H1 (cell line): ENCODE measurements around the gene MMS22L. TPM values are rescaled to one million over a fixed set of nuclear protein-coding genes. Genes with fewer than 3 reads are reported as not detected.

ENCODE experiments used
- CTCF ChIA-PET: fragments of 300-600 bp; sonication (Branson Sonifier 250); formaldehyde crosslinking; loops from one replicate; lab custom pipeline; 2021; ENCODE audit not compliant: partially characterized antibody; lab: Charles Lee
- POLR2A ChIA-PET: fragments of 300-600 bp; sonication (Branson Sonifier 250); formaldehyde crosslinking; loops from one replicate; lab custom pipeline; 2021; ENCODE audit warnings: inconsistent platforms; ENCODE audit not compliant: partially characterized antibody; lab: Charles Lee
- DNase-seq, 2 experiments: peaks; one replicate each; pipeline versions ENCODE4 v3.0.0 to v3.0.0-alpha.2; 2010 to 2022; ENCODE audit warnings: low spot score in 2 of 2, low read depth in 1 of 2, mixed read lengths in 1 of 2
- FAIRE-seq: peaks from 2 replicates; lab custom pipeline; 2011; peaks lifted over from hg19 to GRCh38; lab: Jason Lieb, UNC
- H2AFZ ChIP-seq: 2 replicates; pipeline ENCODE4 v1.8.1; 2012; ENCODE audit warnings: low read length, inconsistent platforms
- H2AK5ac ChIP-seq: 2 replicates; pipeline ENCODE4 v1.6.1; 2013; ENCODE audit warnings: low read depth, low read length
- H2BK120ac ChIP-seq: replicated peaks from 2 replicates; pipeline ENCODE3; 2013; ENCODE audit warnings: low read depth, low read length, inconsistent platforms
- H2BK12ac ChIP-seq: 2 replicates; pipeline ENCODE4 v1.6.1; 2013; ENCODE audit warnings: low read depth, low read length
- H2BK15ac ChIP-seq: 2 replicates; pipeline ENCODE4 v1.6.1; 2013; ENCODE audit warnings: low read length
- H2BK20ac ChIP-seq: 2 replicates; pipeline ENCODE4 v1.6.1; 2013; ENCODE audit warnings: low read length
- H2BK5ac ChIP-seq: 2 replicates; pipeline ENCODE4 v1.6.1; 2013; ENCODE audit warnings: low read depth, low read length
- H3K14ac ChIP-seq: 2 replicates; pipeline ENCODE4 v1.6.1; 2013; ENCODE audit warnings: inconsistent platforms; ENCODE audit not compliant: insufficient read length
- H3K18ac ChIP-seq: 2 replicates; pipeline ENCODE4 v1.6.1; 2013; ENCODE audit warnings: low read length; ENCODE audit errors: extremely low read depth
- H3K23ac ChIP-seq: 2 replicates; pipeline ENCODE4 v1.6.1; 2013; ENCODE audit warnings: inconsistent platforms; ENCODE audit not compliant: insufficient read length
- H3K23me2 ChIP-seq: 2 replicates; pipeline ENCODE4 v1.6.1; 2013; ENCODE audit warnings: low read depth, low read length
- H3K27ac ChIP-seq: 2 replicates; pipeline ENCODE4 v1.6.1; 2011; ENCODE audit warnings: low read depth, low read length, inconsistent platforms
- H3K27me3 ChIP-seq, 4 experiments: replicated peaks in 1 of 4; 1 replicate in 1 of 4; 2 replicates in 3 of 4; pipeline versions ENCODE4 v1.6.1 to v1.8.1; 2011 to 2013; ENCODE audit warnings: low read length in 3 of 4, mild to moderate bottlenecking in 3 of 4, inconsistent platforms in 2 of 4, mixed read lengths in 2 of 4, moderate library complexity in 1 of 4; ENCODE audit not compliant: control insufficient read depth in 3 of 4, insufficient read depth in 3 of 4; ENCODE audit errors: extremely low read depth in 1 of 4
- H3K36me3 ChIP-seq, 4 experiments: 2 replicates each; pipeline versions ENCODE4 v1.6.1 to v1.8.1; 2011 to 2013; ENCODE audit warnings: mild to moderate bottlenecking in 4 of 4, low read length in 3 of 4, moderate library complexity in 2 of 4, control low read depth in 1 of 4, inconsistent platforms in 1 of 4; ENCODE audit not compliant: insufficient read depth in 4 of 4, control insufficient read depth in 2 of 4
- H3K4ac ChIP-seq: replicated peaks from 2 replicates; pipeline ENCODE3; 2013; ENCODE audit warnings: low read length, low read depth, mixed read lengths, inconsistent platforms; ENCODE audit not compliant: insufficient read length
- H3K4me1 ChIP-seq, 4 experiments: replicated peaks in 1 of 4; 1 replicate in 1 of 4; 2 replicates in 3 of 4; pipeline versions ENCODE4 v1.6.1 to v1.8.1; 2011 to 2013; ENCODE audit warnings: low read length in 3 of 4, inconsistent platforms in 2 of 4, mixed read lengths in 1 of 4; ENCODE audit not compliant: insufficient read depth in 4 of 4, control insufficient read depth in 3 of 4
- H3K4me2 ChIP-seq, 2 experiments: 2 replicates each; pipeline versions ENCODE4 v1.6.1 to v1.8.1; 2011 to 2013; ENCODE audit warnings: low read depth in 2 of 2, low read length in 2 of 2, control low read depth in 1 of 2, inconsistent platforms in 1 of 2, mild to moderate bottlenecking in 1 of 2; ENCODE audit not compliant: insufficient read depth in 1 of 2
- H3K4me3 ChIP-seq, 4 experiments: fragments of 200-600, 300-600 bp in 1 of 4; sonication (generic), shearing (Covaris generic), sonication (Bioruptor Twin) in 1 of 4; 2 replicates each; pipeline versions ENCODE4 v1.5.1 to v1.8.1; 2011 to 2016; ENCODE audit warnings: low read length in 4 of 4, low read depth in 3 of 4, control low read depth in 2 of 4, inconsistent platforms in 2 of 4, mild to moderate bottlenecking in 2 of 4, mixed read lengths in 1 of 4, moderate library complexity in 1 of 4; ENCODE audit not compliant: insufficient read depth in 2 of 4; ENCODE audit errors: extremely low read depth in 1 of 4
- H3K56ac ChIP-seq: replicated peaks from 2 replicates; pipeline ENCODE3; 2013; ENCODE audit warnings: low read depth, mild to moderate bottlenecking, mixed read lengths, low read length, inconsistent platforms; ENCODE audit not compliant: insufficient read length
- H3K79me1 ChIP-seq: 2 replicates; pipeline ENCODE4 v1.6.1; 2013; ENCODE audit warnings: low read depth, low read length, control low read depth
- H3K79me2 ChIP-seq, 2 experiments: 2 replicates each; pipeline versions ENCODE4 v1.6.1 to v1.8.1; 2012 to 2013; ENCODE audit warnings: low read length in 2 of 2, mild to moderate bottlenecking in 2 of 2, inconsistent platforms in 1 of 2; ENCODE audit not compliant: insufficient read depth in 2 of 2, control insufficient read depth in 1 of 2
- H3K9ac ChIP-seq, 4 experiments: replicated peaks in 1 of 4; 1 replicate in 1 of 4; 2 replicates in 3 of 4; pipeline versions ENCODE4 v1.6.1 to v1.8.1; 2011 to 2013; ENCODE audit warnings: low read depth in 3 of 4, low read length in 3 of 4, control low read depth in 2 of 4, mild to moderate bottlenecking in 2 of 4, moderate library complexity in 2 of 4, inconsistent platforms in 1 of 4; ENCODE audit errors: extremely low read depth in 1 of 4
- H3K9me3 ChIP-seq, 2 experiments: 2 replicates each; pipeline versions ENCODE4 v1.6.1 to v1.8.1; 2012 to 2013; ENCODE audit warnings: mild to moderate bottlenecking in 2 of 2, moderate library complexity in 2 of 2, control low read depth in 1 of 2, inconsistent platforms in 1 of 2, low read depth in 1 of 2, low read length in 1 of 2, mixed read lengths in 1 of 2; ENCODE audit not compliant: insufficient read depth in 2 of 2
- H4K20me1 ChIP-seq, 2 experiments: replicated peaks in 1 of 2; 2 replicates each; pipeline versions ENCODE3 to v1.8.1; 2011 to 2013; ENCODE audit warnings: inconsistent platforms in 2 of 2, low read length in 2 of 2, mild to moderate bottlenecking in 1 of 2; ENCODE audit not compliant: insufficient read depth in 2 of 2, control insufficient read depth in 1 of 2
- H4K5ac ChIP-seq: 2 replicates; pipeline ENCODE4 v1.6.1; 2013; ENCODE audit warnings: low read length, low read depth, mixed read lengths, inconsistent platforms; ENCODE audit not compliant: insufficient read length
- H4K8ac ChIP-seq: 2 replicates; pipeline ENCODE4 v1.8.0; 2013; ENCODE audit warnings: mild to moderate bottlenecking, moderate library complexity, low read length, inconsistent platforms; ENCODE audit not compliant: insufficient read depth; ENCODE audit errors: extremely low read depth
- H4K91ac ChIP-seq: replicated peaks from 2 replicates; pipeline ENCODE3; 2013; ENCODE audit warnings: low read length, mixed read lengths, inconsistent platforms; ENCODE audit not compliant: insufficient read length
- ATF2 ChIP-seq: IDR thresholded peaks from 2 replicates; pipeline ENCODE4 v1.6.1; 2012; ENCODE audit warnings: low read length, inconsistent platforms
- CBX5 ChIP-seq: fragments of 300-800, 300-1000 bp; sonication (generic); IDR thresholded peaks from 2 replicates; pipeline ENCODE4 v1.7.1; 2016; ENCODE audit warnings: antibody characterized with exemption, low read length, low read depth
- CREB1 ChIP-seq: IDR thresholded peaks from 2 replicates; pipeline ENCODE4 v1.6.1; 2012; ENCODE audit warnings: inconsistent platforms
- E2F6 ChIP-seq: IDR thresholded peaks from 2 replicates; pipeline ENCODE4 v1.6.1; 2012; ENCODE audit warnings: inconsistent platforms
- GABPA ChIP-seq: IDR thresholded peaks from 2 replicates; pipeline ENCODE4 v1.6.1; 2011; ENCODE audit warnings: mild to moderate bottlenecking, low read length, moderate library complexity, borderline replicate concordance; ENCODE audit not compliant: insufficient read depth
- JUND ChIP-seq: IDR thresholded peaks from 2 replicates; pipeline ENCODE4 v1.6.1; 2011; ENCODE audit warnings: mild to moderate bottlenecking, improper control_type of control experiment, low read length
- POU5F1 ChIP-seq: IDR thresholded peaks from 2 replicates; pipeline ENCODE4 v1.6.1; 2011; ENCODE audit warnings: low read depth, mild to moderate bottlenecking, low read length, moderate library complexity
- RXRA ChIP-seq: IDR thresholded peaks from 2 replicates; pipeline ENCODE4 v1.6.1; 2011; ENCODE audit warnings: low read depth, mild to moderate bottlenecking, low read length, moderate library complexity; ENCODE audit not compliant: insufficient read depth
- SAP30 ChIP-seq: fragments of 300-600 bp; sonication (generic); IDR thresholded peaks from 2 replicates; pipeline ENCODE4 v1.7.1; 2012; ENCODE audit warnings: low read length, moderate library complexity, mild to moderate bottlenecking, inconsistent platforms; ENCODE audit not compliant: insufficient read depth, insufficient replicate concordance
- SIN3A ChIP-seq, 2 experiments: IDR thresholded peaks in 1 of 2; conservative IDR thresholded peaks in 1 of 2; 2 replicates each; pipeline ENCODE4 v1.6.1; 2011 to 2012; ENCODE audit warnings: low read length in 2 of 2, improper control_type of control experiment in 1 of 2, low read depth in 1 of 2, mild to moderate bottlenecking in 1 of 2
- SP1 ChIP-seq: IDR thresholded peaks from 2 replicates; pipeline ENCODE4 v1.6.1; 2011; ENCODE audit warnings: low read depth, low read length
- TAF7 ChIP-seq: optimal IDR thresholded peaks from 2 replicates; pipeline ENCODE3; 2011; ENCODE audit warnings: low read depth, mild to moderate bottlenecking, inconsistent platforms, low read length, moderate library complexity, borderline replicate concordance
- WGBS, 2 experiments: shearing (Covaris generic) in 1 of 2; methylation state at CpG; one replicate each; pipeline versions ENCODE4 v1.1.6 to v1.1.7; 2013 to 2015; ENCODE audit warnings: low lambda C conversion rate in 2 of 2, mixed read lengths in 2 of 2, inconsistent platforms in 1 of 2, low coverage in 1 of 2, missing lambda C conversion rate in 1 of 2; ENCODE audit not compliant: insufficient replicate concordance in 2 of 2, insufficient coverage in 1 of 2, insufficient read length in 1 of 2; ENCODE audit errors: extremely low coverage in 1 of 2, missing lambda C conversion rate in 1 of 2; 5-methylcytosine and 5-hydroxymethylcytosine counted together
- polyA plus RNA-seq, 7 experiments: library from polyadenylated mRNA; depleted of rRNA in 3 of 7; stranded (reverse) in 5 of 7; unstranded in 2 of 7; fragments of >200 nt in 5 of 7; fragments of 200-250 nt in 2 of 7; gene quantifications; 1 replicate in 5 of 7; 2 replicates in 1 of 7; 4 replicates in 1 of 7; pipeline versions ENCODE4 v1.2.1 to v1.2.3, GENCODE V29; 2011 to 2013; ENCODE audit warnings: missing spikeins in 2 of 7, mixed read lengths in 2 of 7
- total RNA-seq: library from RNA; stranded (reverse); fragmentation: NEBNext Ultra II Directional; extraction: Animal tissue kit (Norgen Biotek cat#: 25700); gene quantifications from 2 replicates; pipeline ENCODE4 v1.2.1, GENCODE V29; 2021

Gene MMS22L
- total and polyA plus RNA-seq, 2 of the 8 experiments (the other 6 are each of a cell fraction or from before 2014, with no cell fraction given): 11.1 to 32.6 TPM

GRCh38 chr6:97292671-97293070 lies 9.7 kb upstream of the MMS22L start:
- H2AK5ac ChIP-seq: no peak overlapping the region
- WGBS, 2 experiments: 74% methylated on average over 1 of the region's 1 CpG; no CpG with 5 or more reads in 1 of the 2 experiments
- H3K23ac ChIP-seq: no peak overlapping the region
- H3K56ac ChIP-seq: no peak overlapping the region
- H3K36me3 ChIP-seq: no peaks in the 10 kb centered on the region; a peak in 2 of 8 replicates
- peaks cover 12 to 15% of the 10 kb centered on the region in 2 experiments for H3K9me3 ChIP-seq
- H4K5ac ChIP-seq: no peak overlapping the region
- H3K9ac ChIP-seq: no peak overlapping the region
- H2BK5ac ChIP-seq: no peak overlapping the region
- DNase-seq (no peak), FAIRE-seq (no peak)
- CTCF ChIA-PET: no interaction called here
- no peak overlapping the region for H4K8ac ChIP-seq
- H3K27ac ChIP-seq: no peak overlapping the region
- H3K4me2 ChIP-seq: no peak overlapping the region
- H3K4ac ChIP-seq: no peak overlapping the region
- no peak overlapping the region for H2BK12ac ChIP-seq
- H2BK120ac ChIP-seq: no peak overlapping the region
- no peaks in the 10 kb centered on the region for H4K20me1 ChIP-seq
- no peak overlapping the region for H3K18ac ChIP-seq
- H3K4me3 ChIP-seq: no peak overlapping the region
- POLR2A ChIA-PET: no interaction called here
- no peak overlapping the region for H2BK20ac ChIP-seq
- H2BK15ac ChIP-seq: no peak overlapping the region
- H4K91ac ChIP-seq: no peak overlapping the region
- H3K27me3 ChIP-seq: no peaks in the 10 kb centered on the region
- peaks cover 0 to 4% (median 0%) of the 10 kb centered on the region in 4 experiments; a peak in 1 of 7 replicates for H3K4me1 ChIP-seq
- no peaks in the 10 kb centered on the region for H3K79me1 ChIP-seq
- H3K23me2 ChIP-seq: no peaks in the 10 kb centered on the region
- H3K14ac ChIP-seq: no peak overlapping the region
- no peaks in the 10 kb centered on the region for H3K79me2 ChIP-seq
- no peak overlapping the region for H2AFZ ChIP-seq
- TF ChIP-seq CREB1 (no peak), JUND (no peak), ATF2 (no peak), SAP30 (no peak), SP1 (no peak), RXRA (no peak), POU5F1 (no peak), GABPA (no peak), TAF7 (no peak), CBX5 (no peak), E2F6 (no peak), SIN3A (conservative IDR thresholded peaks at IDR 0.05 in 1 of 2, IDR thresholded peaks at IDR 0.05 in 1 of 2; ENCODE audit: low read depth in 1 of 2, low read length in 2 of 2) (no peak)
